ENCODE results near the gene MTHFR. TPM values are rescaled to one million over a fixed set of nuclear protein-coding genes. Genes with fewer than 3 reads are reported as not detected.

Gene MTHFR
- total RNA-seq, 1 donor from 2014 or later: 48.4 TPM

- no peaks in the 10 kb centered on the region for H3K9me3 ChIP-seq
- H3K36me3 ChIP-seq: no peaks in the 10 kb centered on the region
- DNase-seq (ENCODE audit: low spot score in 2 of 2): no peak
- H3K4me1 ChIP-seq: peaks cover 3 to 13% of the 10 kb centered on the region in 2 donors
- no peak overlapping the region for H3K4me3 ChIP-seq
- H3K27me3 ChIP-seq: no peaks in the 10 kb centered on the region
- H3K27ac ChIP-seq: no peak overlapping the region
- intact Hi-C loops (cut with DNase I): no loop called here
- TF ChIP-seq CTCF (IDR thresholded peaks at IDR 0.05): no peak
Observed at GRCh38 chr1:11740258-11741192, 65.2 kb downstream of the MTHFR start.

GRCh38 chr1:11738783-11739182 is 67.0 kb downstream of the MTHFR start:
- Histone ChIP-seq H3K27ac (no peak overlapping the region), H3K9me3 (no peaks in the 10 kb centered on the region), H3K4me1 (peaks cover 3 to 13% of the 10 kb centered on the region in 2 donors), H3K4me3 (no peak overlapping the region), H3K36me3 (no peaks in the 10 kb centered on the region), H3K27me3 (no peaks in the 10 kb centered on the region)
- intact Hi-C loops (cut with DNase I): loop anchor here (5.0 kb wide), 1 partner anchor 169 kb away; no protein-coding TSS in a partner anchor
- no peak for TF ChIP-seq CTCF (IDR thresholded peaks at IDR 0.05)
- no peak for DNase-seq (ENCODE audit: low spot score in 2 of 2)

- no peaks in the 10 kb centered on the region for H3K27me3 ChIP-seq
- H3K4me3 ChIP-seq: no peak overlapping the region
- no peaks in the 10 kb centered on the region for H3K36me3 ChIP-seq
- no peaks in the 10 kb centered on the region for H3K9me3 ChIP-seq
- DNase-seq (ENCODE audit: low spot score in 2 of 2): no peak
- H3K27ac ChIP-seq: no peak overlapping the region
- intact Hi-C loops (cut with DNase I): loop anchor here (5.0 kb wide), 1 partner anchor 169 kb away; no protein-coding TSS in a partner anchor
- no peak for TF ChIP-seq CTCF (IDR thresholded peaks at IDR 0.05)
- peaks cover 3 to 13% of the 10 kb centered on the region in 2 donors for H3K4me1 ChIP-seq
Observed at GRCh38 chr1:11738096-11738495, 67.7 kb downstream of the MTHFR start.

- H3K9me3 ChIP-seq: no peaks in the 10 kb centered on the region
- peak overlapping the region; percentile 72 to 83 for H3K4me3 ChIP-seq
- DNase-seq (ENCODE audit: low spot score in 2 of 2): peak in 1 of 2 donors; percentile 83
- H3K36me3 ChIP-seq: no peaks in the 10 kb centered on the region
- TF ChIP-seq CTCF (IDR thresholded peaks at IDR 0.05): no peak
- H3K4me1 ChIP-seq: peaks cover 3 to 17% of the 10 kb centered on the region in 2 donors
- intact Hi-C loops (cut with DNase I): loop anchor here (1.0 to 5.0 kb wide), 4 partner anchors 54 to 170 kb away; partner anchors contain the start of genes CLCN6, FBXO2 and FBXO44
- H3K27me3 ChIP-seq: no peaks in the 10 kb centered on the region
- H3K27ac ChIP-seq: peak overlapping the region; percentile 73 to 90
Observed at GRCh38 chr1:11736746-11737639, 68.8 kb downstream of the MTHFR start.

Measured in ascending aorta (tissue), 2 donors.